ENCODE data around the gene ALOX12. TPM values are rescaled to one million over a fixed set of nuclear protein-coding genes. Genes with fewer than 3 reads are reported as not detected.
A peak's percentile ranks its signal among the peaks of the same experiment; 100 is the strongest.

ALOX12 gene
- total RNA-seq, 2 experiments from 2014 or later: not detected

DNA sequence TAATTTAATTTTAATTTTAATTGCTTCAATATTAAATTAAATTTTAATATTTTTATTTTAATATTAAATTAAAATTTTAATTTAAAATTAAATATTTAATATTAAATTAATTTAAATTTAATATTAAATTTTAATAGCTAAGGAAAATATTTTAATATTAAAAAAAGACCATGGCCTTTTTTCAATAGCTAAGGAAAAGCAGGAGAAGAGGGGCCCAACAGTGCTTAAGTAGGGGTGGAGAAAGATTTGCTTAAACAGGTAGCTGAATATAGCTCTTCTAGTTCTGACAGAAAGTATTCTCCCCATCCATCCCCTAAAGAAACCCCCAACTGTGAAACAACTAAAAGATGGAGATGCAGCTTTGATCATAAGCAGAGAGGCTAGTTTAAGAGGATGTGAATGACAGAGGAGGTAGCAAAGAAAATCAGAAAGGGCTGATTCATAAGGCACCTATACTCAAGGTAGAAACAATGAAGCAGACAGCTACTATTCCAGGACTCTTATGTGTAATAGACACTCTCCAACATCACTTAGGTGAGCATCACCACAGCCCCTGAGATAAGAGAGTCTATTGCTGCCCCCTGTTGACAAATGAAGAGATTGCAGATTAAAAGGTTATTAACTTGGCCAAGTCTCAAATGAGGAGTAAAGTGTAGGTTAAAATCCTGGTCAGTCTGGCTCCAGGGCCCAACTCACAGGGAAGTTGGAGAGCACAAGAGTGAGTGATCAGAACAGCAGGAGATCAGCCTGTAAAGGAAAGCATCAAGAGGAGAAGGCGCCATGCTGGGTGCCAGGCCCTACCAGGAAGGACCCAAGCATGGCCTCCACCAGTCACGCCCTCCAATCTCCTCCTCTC lies 8.8 kb downstream of the ALOX12 start:
- TF ChIP-seq EZH2phosphoT487 (IDR thresholded peaks at IDR 0.05; ENCODE audit: borderline replicate concordance, low read depth, low read length): no peak
- TF ChIP-seq, protein P1, sequence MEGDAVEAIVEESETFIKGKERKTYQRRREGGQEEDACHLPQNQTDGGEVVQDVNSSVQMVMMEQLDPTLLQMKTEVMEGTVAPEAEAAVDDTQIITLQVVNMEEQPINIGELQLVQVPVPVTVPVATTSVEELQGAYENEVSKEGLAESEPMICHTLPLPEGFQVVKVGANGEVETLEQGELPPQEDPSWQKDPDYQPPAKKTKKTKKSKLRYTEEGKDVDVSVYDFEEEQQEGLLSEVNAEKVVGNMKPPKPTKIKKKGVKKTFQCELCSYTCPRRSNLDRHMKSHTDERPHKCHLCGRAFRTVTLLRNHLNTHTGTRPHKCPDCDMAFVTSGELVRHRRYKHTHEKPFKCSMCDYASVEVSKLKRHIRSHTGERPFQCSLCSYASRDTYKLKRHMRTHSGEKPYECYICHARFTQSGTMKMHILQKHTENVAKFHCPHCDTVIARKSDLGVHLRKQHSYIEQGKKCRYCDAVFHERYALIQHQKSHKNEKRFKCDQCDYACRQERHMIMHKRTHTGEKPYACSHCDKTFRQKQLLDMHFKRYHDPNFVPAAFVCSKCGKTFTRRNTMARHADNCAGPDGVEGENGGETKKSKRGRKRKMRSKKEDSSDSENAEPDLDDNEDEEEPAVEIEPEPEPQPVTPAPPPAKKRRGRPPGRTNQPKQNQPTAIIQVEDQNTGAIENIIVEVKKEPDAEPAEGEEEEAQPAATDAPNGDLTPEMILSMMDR (conservative IDR thresholded peaks at IDR 0.05; ENCODE audit: low read length): peak; percentile 91
- H3K79me2 ChIP-seq (ENCODE audit: insufficient read depth, low read depth, low read length): no peaks in the 10 kb centered on the region
- no peak overlapping the region for H3K4me2 ChIP-seq (ENCODE audit: low read length)
- no TSS peak for BruUV-seq (replicated peaks)
- H3K9me3 ChIP-seq (ENCODE audit: low read length): no peaks in the 10 kb centered on the region
- ChIA-PET CTCF (ENCODE audit: unreplicated experiment) (interaction anchor here (0.6 to 1.4 kb wide), 6 partner anchors 90 to 338 kb away, joined by 3 to 10 read pairs (median 4); no protein-coding TSS in a partner anchor), POLR2A (interaction anchor here (0.9 to 1.6 kb wide), 2 partner anchors 35 to 161 kb away, joined by 3 to 7 read pairs; no protein-coding TSS in a partner anchor)
- DNase-seq (ENCODE audit: low spot score): peak; percentile 80
- H3K36me3 ChIP-seq (ENCODE audit: insufficient read depth, low read length): peaks cover 36% of the 10 kb centered on the region
- no peaks in the 10 kb centered on the region for H3K9me2 ChIP-seq (ENCODE audit: insufficient read depth, low read length)
- no peaks in the 10 kb centered on the region; the same call in 1 of the 2 replicates for H4K20me1 ChIP-seq (ENCODE audit: insufficient read depth, low read length)
- no peak overlapping the region for H2AFZ ChIP-seq (ENCODE audit: low read length)
- H3K4me1 ChIP-seq (ENCODE audit: insufficient read depth, low read length, poor library complexity, severe bottlenecking): no peaks in the 10 kb centered on the region
- no peak overlapping the region for H3K27ac ChIP-seq (ENCODE audit: low read depth, low read length, poor library complexity, severe bottlenecking)
- no peak overlapping the region for H3K4me3 ChIP-seq (ENCODE audit: low read depth, low read length, poor library complexity, severe bottlenecking)
- intact Hi-C loops (cut with micrococcal nuclease; ENCODE audit: unreplicated experiment): loop anchor here (1.0 to 2.0 kb wide), 2 partner anchors 92 to 161 kb away; no protein-coding TSS in a partner anchor

- no peak overlapping the region for H3K4me3 ChIP-seq (ENCODE audit: low read depth, low read length, poor library complexity, severe bottlenecking)
- POLR2A ChIA-PET: no interaction called here
- H3K36me3 ChIP-seq (ENCODE audit: insufficient read depth, low read length): peaks cover 34% of the 10 kb centered on the region
- no peak for DNase-seq (ENCODE audit: low spot score)
- no peak overlapping the region for H3K27ac ChIP-seq (ENCODE audit: low read depth, low read length, poor library complexity, severe bottlenecking)
- no TSS peak for BruUV-seq (replicated peaks)
- no peak overlapping the region for H2AFZ ChIP-seq (ENCODE audit: low read length)
- H3K4me2 ChIP-seq (ENCODE audit: low read length): no peak overlapping the region
- intact Hi-C loops (cut with micrococcal nuclease; ENCODE audit: unreplicated experiment): loop anchor here (2.0 kb wide), 1 partner anchor 93 kb away; no protein-coding TSS in a partner anchor
- H3K9me3 ChIP-seq (ENCODE audit: low read length): no peaks in the 10 kb centered on the region
- TF ChIP-seq EZH2phosphoT487 (IDR thresholded peaks at IDR 0.05; ENCODE audit: borderline replicate concordance, low read depth, low read length): no peak
- TF ChIP-seq, protein P1 (conservative IDR thresholded peaks at IDR 0.05; ENCODE audit: low read length): no peak
- no peaks in the 10 kb centered on the region for H3K9me2 ChIP-seq (ENCODE audit: insufficient read depth, low read length)
- H4K20me1 ChIP-seq (ENCODE audit: insufficient read depth, low read length): no peaks in the 10 kb centered on the region; the same call in 1 of the 2 replicates
- H3K4me1 ChIP-seq (ENCODE audit: insufficient read depth, low read length, poor library complexity, severe bottlenecking): peaks cover 6% of the 10 kb centered on the region
- CTCF ChIA-PET (ENCODE audit: unreplicated experiment): interaction anchor here (0.6 to 1.3 kb wide), 2 partner anchors 94 to 95 kb away, joined by 6 to 7 read pairs; no protein-coding TSS in a partner anchor
- H3K79me2 ChIP-seq (ENCODE audit: insufficient read depth, low read depth, low read length): peaks cover 4% of the 10 kb centered on the region; the same call in 1 of the 2 replicates
Observed at GRCh38 chr17:7005716-7006115, 9.9 kb downstream of the ALOX12 start.
